Right cardiac atrium (tissue), 5 donors: Measurements from ENCODE around the gene IPO9. TPM values are rescaled to one million over a fixed set of nuclear protein-coding genes. Genes with fewer than 3 reads are reported as not detected.
A peak's percentile ranks its signal among the peaks of the same experiment; 100 is the strongest.

Experiments used
- ATAC-seq, 2 donors: fragments of 200-7000 bp; cut with Tn5 transposase; one replicate each; pipeline versions ENCODE4 v1.8.0 to v1.9.1; 2020; ENCODE audit warnings: moderate library complexity in 2 of 2, mild to moderate bottlenecking in 1 of 2
- DNase-seq, 3 donors: peaks; one replicate each; pipeline ENCODE4 v3.0.0-alpha.2; 2020
- H3K27ac ChIP-seq: one replicate; pipeline ENCODE4 v1.5.1; 2013; ENCODE audit warnings: mild to moderate bottlenecking, low read length, control low read depth, moderate library complexity
- H3K27me3 ChIP-seq: one replicate; pipeline ENCODE4 v1.6.1; 2013; ENCODE audit not compliant: control insufficient read depth, insufficient read depth
- H3K4me1 ChIP-seq: one replicate; pipeline ENCODE4 v1.6.1; 2013; ENCODE audit warnings: low read length; ENCODE audit not compliant: control insufficient read depth, insufficient read depth
- H3K4me3 ChIP-seq: one replicate; pipeline ENCODE4 v1.5.1; 2013; ENCODE audit warnings: low read length, control low read depth
- H3K9me3 ChIP-seq: one replicate; pipeline ENCODE4 v1.6.1; 2013; ENCODE audit warnings: low read length; ENCODE audit not compliant: control insufficient read depth
- WGBS: extraction: QIAGEN DNeasy Blood & Tissue Kit; methylation state at CpG from one replicate; pipeline ENCODE4 v1.1.7; 2013; 5-methylcytosine and 5-hydroxymethylcytosine counted together
- intact Hi-C, 4 donors: fragments of 100-400 bp; cut with DNase I; formaldehyde crosslinking; loops; one replicate each; pipeline versions ENCODE4 v1.11.0 to v1.14.0; 2022 to 2023
- polyA plus RNA-seq: library from polyadenylated mRNA; stranded (reverse); fragments of 200-250 nt; gene quantifications from one replicate; pipeline ENCODE4 v1.2.3, GENCODE V29; 2013
- total RNA-seq, 4 donors: library from RNA; stranded (reverse); fragmentation: NEBNext Ultra II Directional; extraction: Animal tissue kit (Norgen Biotek cat#: 25700); gene quantifications; one replicate each; pipeline ENCODE4 v1.2.1, GENCODE V29; 2021
- donor health status: healthy with polysubstance abuse.
- donor health status: DM: no; HTN: yes; CAD: no.
- donor health status: DM: no; HTN: no; CAD: no.
- donor health status: DM: no; HTN: yes; CAD: no; lungs with severe emphysema.
- donor health status: DM: yes; HTN: yes; CAD: no.

IPO9 gene
- total and polyA plus RNA-seq, 5 donors = 10.3 to 27.9 (median 24.4) TPM

DNA sequence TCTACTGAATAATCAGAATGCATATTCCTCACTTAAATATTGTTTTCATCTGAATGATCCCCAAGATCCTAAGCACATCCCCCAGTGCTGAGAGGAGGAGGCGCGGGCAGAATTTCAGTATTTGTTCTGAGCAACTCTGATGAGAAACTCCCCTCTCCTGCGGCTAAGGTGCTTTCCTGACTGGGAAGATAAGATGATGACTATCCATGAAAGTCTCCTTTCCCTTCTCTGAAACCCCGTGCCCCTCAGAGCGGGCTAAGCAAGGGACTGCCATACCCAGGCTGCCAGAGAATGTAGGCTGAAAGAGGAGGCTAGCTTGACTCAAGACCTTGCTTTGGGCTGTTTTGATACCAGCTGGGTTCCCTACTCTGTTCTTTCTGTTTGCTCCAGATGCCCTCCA, 39.7 kb upstream of the IPO9 start:
- no peak for DNase-seq
- intact Hi-C loops = no loop called here
- WGBS = 94% methylated on average over 5 of the region's 5 CpGs
- H3K4me3 ChIP-seq = no peak overlapping the region
- H3K4me1 ChIP-seq = peaks cover 19% of the 10 kb centered on the region
- H3K27me3 ChIP-seq = no peaks in the 10 kb centered on the region
- no peaks in the 10 kb centered on the region for H3K9me3 ChIP-seq
- peak overlapping the region; percentile 50 for H3K27ac ChIP-seq
- no peak for ATAC-seq

DNA sequence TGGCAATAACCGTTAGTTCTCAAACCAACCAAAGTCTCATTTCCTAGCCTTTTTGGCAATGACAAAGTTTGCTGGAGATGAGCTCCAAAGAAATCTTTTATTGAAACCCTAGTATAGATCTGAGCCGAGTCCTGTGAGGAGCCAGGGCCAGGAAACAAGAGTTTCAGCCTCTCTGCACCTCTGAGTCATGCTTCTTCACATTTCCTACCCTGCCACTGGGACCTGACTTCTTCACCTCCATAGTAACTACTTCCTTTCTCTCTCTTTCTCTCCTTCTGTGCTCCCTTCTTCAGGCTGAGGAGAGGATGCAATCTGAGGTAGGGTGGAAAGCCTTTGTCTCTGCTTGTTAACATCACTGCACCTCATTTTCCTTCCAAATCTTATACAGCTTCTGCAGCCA, 38.7 kb upstream of the IPO9 start:
- ATAC-seq = peak; percentile 32 to 44
- peak in 1 of 3 donors; percentile 36 for DNase-seq
- H3K4me1 ChIP-seq = peaks cover 19% of the 10 kb centered on the region
- H3K27me3 ChIP-seq = no peaks in the 10 kb centered on the region
- H3K9me3 ChIP-seq = no peaks in the 10 kb centered on the region
- WGBS = 33% methylated on average over 2 of the region's 2 CpGs
- intact Hi-C loops = loop anchor here (2.0 to 5.0 kb wide), 4 partner anchors 77 to 233 kb away; no protein-coding TSS in a partner anchor
- peak overlapping the region; percentile 53 for H3K27ac ChIP-seq
- H3K4me3 ChIP-seq = no peak overlapping the region

DNA sequence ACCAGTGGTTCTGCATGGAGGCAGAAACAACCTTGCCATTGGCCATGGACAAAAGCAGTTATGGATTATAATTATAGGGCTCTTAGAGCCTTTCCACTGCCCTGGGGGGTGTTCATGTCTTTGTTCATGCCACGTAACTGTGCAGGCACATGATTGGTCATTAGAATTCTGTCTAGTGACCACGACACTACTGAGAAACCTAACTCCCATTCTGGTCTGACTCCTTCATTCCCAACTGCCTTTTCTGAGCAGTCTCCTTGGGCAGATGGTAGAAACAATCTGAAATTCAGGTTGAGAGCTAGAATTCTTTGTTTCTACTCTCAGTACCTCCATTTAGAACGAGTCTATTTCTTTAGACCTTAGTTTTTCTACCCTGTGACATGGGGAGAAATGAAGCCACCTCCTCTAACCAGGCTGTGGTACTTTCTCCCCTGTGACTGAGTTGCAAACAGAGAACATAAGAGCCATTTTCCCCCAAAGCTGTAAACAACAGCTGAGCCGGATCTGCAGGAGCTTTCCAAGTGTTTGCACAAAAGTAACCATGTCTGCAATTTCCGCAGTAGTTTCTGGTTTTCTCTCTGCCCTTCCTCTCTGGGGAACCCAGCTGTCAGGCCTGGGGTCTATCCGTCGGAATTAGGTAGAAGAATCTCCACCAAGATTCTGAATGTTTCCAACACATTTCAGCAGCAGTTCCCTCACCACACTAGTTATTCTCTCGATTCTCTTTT, 37.7 kb upstream of the IPO9 start:
- ATAC-seq = peak in 1 of 2 donors; percentile 7
- intact Hi-C loops = loop anchor here (2.0 to 5.0 kb wide), 4 partner anchors 78 to 234 kb away; no protein-coding TSS in a partner anchor
- DNase-seq = no peak
- peak overlapping the region; percentile 87 for H3K27ac ChIP-seq
- no peak overlapping the region for H3K4me3 ChIP-seq
- no peaks in the 10 kb centered on the region for H3K27me3 ChIP-seq
- peaks cover 19% of the 10 kb centered on the region for H3K4me1 ChIP-seq
- 35% methylated on average over 8 of the region's 8 CpGs for WGBS
- no peaks in the 10 kb centered on the region for H3K9me3 ChIP-seq

DNA sequence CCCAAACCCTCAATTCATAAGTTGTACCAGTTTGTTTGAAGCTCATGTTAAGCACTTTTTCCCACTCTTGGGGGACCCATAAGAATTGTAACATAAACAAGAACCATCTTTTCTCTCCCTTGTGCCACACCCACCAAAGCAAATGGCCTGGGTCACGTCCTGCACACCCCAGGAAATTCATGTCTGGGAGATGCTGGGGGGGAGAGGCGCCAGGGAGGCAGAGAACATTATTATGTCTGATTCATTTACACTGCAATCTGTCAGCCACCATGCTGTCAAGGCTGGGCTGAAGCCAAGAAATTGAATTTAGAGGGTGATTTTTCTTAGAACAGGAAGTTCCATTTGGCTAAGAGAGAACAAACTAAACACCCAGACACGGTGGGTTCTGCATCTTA, 37.2 kb upstream of the IPO9 start:
- Histone ChIP-seq H3K4me1 (peaks cover 19% of the 10 kb centered on the region), H3K27ac (peak overlapping the region; percentile 87), H3K9me3 (no peaks in the 10 kb centered on the region), H3K4me3 (no peak overlapping the region), H3K27me3 (no peaks in the 10 kb centered on the region)
- 30% methylated on average over 3 of the region's 3 CpGs for WGBS
- intact Hi-C loops = loop anchor here (1.0 to 5.0 kb wide), 7 partner anchors 79 to 234 kb away; no protein-coding TSS in a partner anchor
- peak; percentile 54 to 80 (median 71) for DNase-seq
- ATAC-seq = peak; percentile 47 to 68

GRCh38 chr1:201792534-201793305, 36.2 kb upstream of the IPO9 start:
- ATAC-seq (peak; percentile 82 to 86), DNase-seq (peak; percentile 68 to 84 (median 81))
- peaks cover 19% of the 10 kb centered on the region for H3K4me1 ChIP-seq
- H3K27me3 ChIP-seq = no peaks in the 10 kb centered on the region
- no peak overlapping the region for H3K4me3 ChIP-seq
- H3K9me3 ChIP-seq = no peaks in the 10 kb centered on the region
- intact Hi-C loops = loop anchor here (1.0 to 5.0 kb wide), 6 partner anchors 83 to 235 kb away; no protein-coding TSS in a partner anchor
- peak overlapping the region; percentile 87 for H3K27ac ChIP-seq
- 55% methylated on average over 9 of the region's 9 CpGs for WGBS

DNA sequence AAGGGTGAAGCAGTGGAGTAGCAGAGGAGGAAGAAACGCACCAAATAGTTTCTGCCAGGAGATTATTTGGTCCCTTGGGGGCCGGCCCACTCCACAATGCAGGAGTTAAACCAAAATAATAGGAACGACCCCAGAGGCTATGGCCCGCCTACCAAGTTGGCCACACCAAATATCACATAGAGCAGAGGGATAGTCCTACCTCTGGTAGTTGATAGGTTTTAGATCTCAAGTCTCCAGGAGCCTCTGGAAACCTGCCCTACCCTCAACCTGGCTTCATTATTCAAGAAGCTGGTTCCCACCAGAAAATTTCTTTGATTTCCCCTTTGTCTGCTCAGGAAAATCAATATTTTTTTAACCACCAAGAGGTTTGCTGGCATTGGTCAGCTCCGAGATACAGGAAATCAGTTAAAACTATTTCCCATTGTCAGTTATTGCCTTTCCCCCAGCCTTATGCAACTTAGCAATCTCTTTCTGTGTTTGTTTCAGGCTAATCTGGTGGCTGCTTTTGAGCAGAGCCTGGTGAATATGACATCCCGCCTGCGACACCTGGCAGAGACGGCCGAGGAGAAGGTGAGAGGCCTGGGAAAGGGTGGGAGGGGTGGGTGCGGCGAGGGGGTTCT, 35.5 kb upstream of the IPO9 start:
- intact Hi-C loops = loop anchor here (2.0 to 5.0 kb wide), 5 partner anchors 85 to 236 kb away; no protein-coding TSS in a partner anchor
- no peaks in the 10 kb centered on the region for H3K9me3 ChIP-seq
- no peak for DNase-seq
- H3K27me3 ChIP-seq = no peaks in the 10 kb centered on the region
- peaks cover 19% of the 10 kb centered on the region for H3K4me1 ChIP-seq
- peak in 1 of 2 donors; percentile 4 for ATAC-seq
- H3K4me3 ChIP-seq = no peak overlapping the region
- no peak overlapping the region for H3K27ac ChIP-seq
- WGBS = 70% methylated on average over 11 of the region's 11 CpGs

- Histone ChIP-seq H3K9me3 (no peaks in the 10 kb centered on the region), H3K27me3 (no peaks in the 10 kb centered on the region), H3K4me1 (peaks cover 15% of the 10 kb centered on the region), H3K4me3 (no peak overlapping the region), H3K27ac (no peak overlapping the region)
- WGBS = 73% methylated on average over 3 of the region's 3 CpGs
- no peak for ATAC-seq
- intact Hi-C loops = no loop called here
- DNase-seq = no peak
Observed at GRCh38 chr1:201795066-201795465, 33.9 kb upstream of the IPO9 start.

DNA sequence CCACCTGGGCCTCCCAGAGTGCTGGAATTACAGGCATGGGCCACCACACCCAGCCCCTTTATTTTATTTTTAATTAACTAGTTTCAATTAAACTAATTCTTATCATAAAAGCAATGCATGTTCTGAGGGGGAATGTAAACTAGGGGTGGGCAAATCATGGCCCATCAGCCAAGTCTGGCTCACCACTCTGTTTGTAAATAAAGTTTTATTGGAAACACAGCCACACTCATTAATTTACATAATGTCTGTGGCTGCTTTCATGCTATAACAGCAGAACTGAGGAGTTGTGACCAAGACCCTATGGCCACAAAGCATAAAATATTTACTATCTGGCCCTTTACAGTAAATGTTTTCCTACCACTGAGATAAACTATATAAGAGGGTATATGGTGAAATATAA, 28.7 kb upstream of the IPO9 start:
- Histone ChIP-seq H3K9me3 (no peaks in the 10 kb centered on the region), H3K27me3 (no peaks in the 10 kb centered on the region), H3K4me1 (no peaks in the 10 kb centered on the region), H3K4me3 (no peak overlapping the region), H3K27ac (no peak overlapping the region)
- ATAC-seq = no peak
- DNase-seq = no peak
- intact Hi-C loops = loop anchor here in 1 of 4 donors (10.0 kb wide), 1 partner anchor 265 kb away; the partner anchor contains the start of gene NAV1

DNA sequence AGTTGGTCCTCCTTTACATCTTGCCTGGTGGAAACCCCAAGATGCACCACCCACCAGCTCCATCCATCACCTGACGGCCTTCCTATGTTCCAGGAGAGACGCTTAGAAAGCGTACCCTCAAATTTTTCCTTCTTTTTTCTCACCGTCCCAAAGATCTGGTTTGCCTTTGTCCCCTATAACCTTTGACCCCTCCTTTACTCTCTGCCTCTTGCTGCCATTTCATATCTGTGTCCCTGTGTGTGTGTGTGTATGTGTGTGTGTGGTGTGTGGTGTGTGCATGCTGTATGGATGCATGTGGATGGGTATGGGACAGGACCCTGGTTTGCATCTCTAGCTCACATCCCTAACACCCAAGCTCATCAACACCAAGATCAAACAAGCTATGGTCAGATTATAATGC, 22.2 kb upstream of the IPO9 start:
- H3K27ac ChIP-seq = no peak overlapping the region
- ATAC-seq (no peak), DNase-seq (no peak)
- intact Hi-C loops = loop anchor here in 1 of 4 donors (10.0 kb wide), 1 partner anchor 272 kb away; the partner anchor contains the start of gene NAV1
- H3K4me1 ChIP-seq = no peaks in the 10 kb centered on the region
- no peaks in the 10 kb centered on the region for H3K27me3 ChIP-seq
- WGBS = 91% methylated on average over 4 of the region's 4 CpGs
- no peaks in the 10 kb centered on the region for H3K9me3 ChIP-seq
- no peak overlapping the region for H3K4me3 ChIP-seq

GRCh38 chr1:201807958-201808632, 20.9 kb upstream of the IPO9 start:
- ATAC-seq (no peak), DNase-seq (peak in 1 of 3 donors; percentile 53)
- Histone ChIP-seq H3K4me1 (no peaks in the 10 kb centered on the region), H3K27me3 (no peaks in the 10 kb centered on the region), H3K27ac (no peak overlapping the region), H3K4me3 (no peak overlapping the region), H3K9me3 (no peaks in the 10 kb centered on the region)
- 82% methylated on average over 11 of the region's 11 CpGs for WGBS
- intact Hi-C loops = loop anchor here in 1 of 4 donors (10.0 kb wide), 1 partner anchor 273 kb away; the partner anchor contains the start of gene NAV1
